ENCODE measurements around the gene MED27.

DNA sequence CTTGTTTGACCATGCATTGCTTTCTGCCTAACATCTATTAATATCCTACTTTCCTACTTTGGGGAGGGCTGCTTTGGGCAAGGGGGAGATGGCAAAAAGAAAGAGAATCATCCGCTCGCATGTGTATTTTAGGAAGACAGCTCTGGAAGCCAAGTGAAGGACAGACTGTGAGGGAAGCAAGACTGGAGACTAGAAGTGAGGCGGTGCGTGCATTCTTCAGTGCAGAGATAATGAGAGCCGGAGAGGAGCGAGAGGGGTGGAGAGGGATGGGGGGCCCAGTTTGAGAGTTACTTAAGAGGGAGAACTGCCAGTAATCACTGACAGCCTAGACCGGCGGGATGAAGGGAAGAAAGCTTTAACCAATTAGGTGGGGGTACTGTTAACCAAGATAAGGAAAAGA lies 188.1 kb downstream of the MED27 start:
- TF ChIP-seq, protein P1, sequence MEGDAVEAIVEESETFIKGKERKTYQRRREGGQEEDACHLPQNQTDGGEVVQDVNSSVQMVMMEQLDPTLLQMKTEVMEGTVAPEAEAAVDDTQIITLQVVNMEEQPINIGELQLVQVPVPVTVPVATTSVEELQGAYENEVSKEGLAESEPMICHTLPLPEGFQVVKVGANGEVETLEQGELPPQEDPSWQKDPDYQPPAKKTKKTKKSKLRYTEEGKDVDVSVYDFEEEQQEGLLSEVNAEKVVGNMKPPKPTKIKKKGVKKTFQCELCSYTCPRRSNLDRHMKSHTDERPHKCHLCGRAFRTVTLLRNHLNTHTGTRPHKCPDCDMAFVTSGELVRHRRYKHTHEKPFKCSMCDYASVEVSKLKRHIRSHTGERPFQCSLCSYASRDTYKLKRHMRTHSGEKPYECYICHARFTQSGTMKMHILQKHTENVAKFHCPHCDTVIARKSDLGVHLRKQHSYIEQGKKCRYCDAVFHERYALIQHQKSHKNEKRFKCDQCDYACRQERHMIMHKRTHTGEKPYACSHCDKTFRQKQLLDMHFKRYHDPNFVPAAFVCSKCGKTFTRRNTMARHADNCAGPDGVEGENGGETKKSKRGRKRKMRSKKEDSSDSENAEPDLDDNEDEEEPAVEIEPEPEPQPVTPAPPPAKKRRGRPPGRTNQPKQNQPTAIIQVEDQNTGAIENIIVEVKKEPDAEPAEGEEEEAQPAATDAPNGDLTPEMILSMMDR (tag by site-specific recombination; IDR thresholded peaks at IDR 0.05), result no peak
- no peak for TF ChIP-seq KLF10 (tag by site-specific recombination; IDR thresholded peaks at IDR 0.05)
- no peak for TF ChIP-seq ZNF621 (tag by site-specific recombination; IDR thresholded peaks at IDR 0.05)
- TF ChIP-seq, protein P2, sequence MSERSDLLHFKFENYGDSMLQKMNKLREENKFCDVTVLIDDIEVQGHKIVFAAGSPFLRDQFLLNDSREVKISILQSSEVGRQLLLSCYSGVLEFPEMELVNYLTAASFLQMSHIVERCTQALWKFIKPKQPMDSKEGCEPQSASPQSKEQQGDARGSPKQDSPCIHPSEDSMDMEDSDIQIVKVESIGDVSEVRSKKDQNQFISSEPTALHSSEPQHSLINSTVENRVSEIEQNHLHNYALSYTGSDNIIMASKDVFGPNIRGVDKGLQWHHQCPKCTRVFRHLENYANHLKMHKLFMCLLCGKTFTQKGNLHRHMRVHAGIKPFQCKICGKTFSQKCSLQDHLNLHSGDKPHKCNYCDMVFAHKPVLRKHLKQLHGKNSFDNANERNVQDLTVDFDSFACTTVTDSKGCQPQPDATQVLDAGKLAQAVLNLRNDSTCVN (tag by site-specific recombination; optimal IDR thresholded peaks at IDR 0.05), result no peak
- TF ChIP-seq ZNF146 (tag by site-specific recombination; IDR thresholded peaks at IDR 0.05), result no peak
- no peak for TF ChIP-seq ZNF830 (tag by site-specific recombination; IDR thresholded peaks at IDR 0.05; ENCODE audit: low read depth)
- TF ChIP-seq, protein P3, sequence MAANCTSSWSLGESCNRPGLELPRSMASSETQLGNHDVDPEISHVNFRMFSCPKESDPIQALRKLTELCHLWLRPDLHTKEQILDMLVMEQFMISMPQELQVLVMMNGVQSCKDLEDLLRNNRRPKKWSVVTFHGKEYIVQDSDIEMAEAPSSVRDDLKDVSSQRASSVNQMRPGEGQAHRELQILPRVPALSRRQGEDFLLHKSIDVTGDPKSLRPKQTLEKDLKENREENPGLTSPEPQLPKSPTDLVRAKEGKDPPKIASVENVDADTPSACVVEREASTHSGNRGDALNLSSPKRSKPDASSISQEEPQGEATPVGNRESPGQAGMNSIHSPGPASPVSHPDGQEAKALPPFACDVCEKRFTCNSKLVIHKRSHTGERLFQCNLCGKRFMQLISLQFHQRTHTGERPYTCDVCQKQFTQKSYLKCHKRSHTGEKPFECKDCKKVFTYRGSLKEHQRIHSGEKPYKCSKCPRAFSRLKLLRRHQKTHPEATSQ (tag by site-specific recombination; IDR thresholded peaks at IDR 0.05), result no peak
- TF ChIP-seq ZNF274 (IDR thresholded peaks at IDR 0.05; ENCODE audit: low read length), result no peak
- TF ChIP-seq ZNF274 (tag by site-specific recombination; IDR thresholded peaks at IDR 0.05; ENCODE audit: borderline replicate concordance), result no peak
- TF ChIP-seq, protein P4, sequence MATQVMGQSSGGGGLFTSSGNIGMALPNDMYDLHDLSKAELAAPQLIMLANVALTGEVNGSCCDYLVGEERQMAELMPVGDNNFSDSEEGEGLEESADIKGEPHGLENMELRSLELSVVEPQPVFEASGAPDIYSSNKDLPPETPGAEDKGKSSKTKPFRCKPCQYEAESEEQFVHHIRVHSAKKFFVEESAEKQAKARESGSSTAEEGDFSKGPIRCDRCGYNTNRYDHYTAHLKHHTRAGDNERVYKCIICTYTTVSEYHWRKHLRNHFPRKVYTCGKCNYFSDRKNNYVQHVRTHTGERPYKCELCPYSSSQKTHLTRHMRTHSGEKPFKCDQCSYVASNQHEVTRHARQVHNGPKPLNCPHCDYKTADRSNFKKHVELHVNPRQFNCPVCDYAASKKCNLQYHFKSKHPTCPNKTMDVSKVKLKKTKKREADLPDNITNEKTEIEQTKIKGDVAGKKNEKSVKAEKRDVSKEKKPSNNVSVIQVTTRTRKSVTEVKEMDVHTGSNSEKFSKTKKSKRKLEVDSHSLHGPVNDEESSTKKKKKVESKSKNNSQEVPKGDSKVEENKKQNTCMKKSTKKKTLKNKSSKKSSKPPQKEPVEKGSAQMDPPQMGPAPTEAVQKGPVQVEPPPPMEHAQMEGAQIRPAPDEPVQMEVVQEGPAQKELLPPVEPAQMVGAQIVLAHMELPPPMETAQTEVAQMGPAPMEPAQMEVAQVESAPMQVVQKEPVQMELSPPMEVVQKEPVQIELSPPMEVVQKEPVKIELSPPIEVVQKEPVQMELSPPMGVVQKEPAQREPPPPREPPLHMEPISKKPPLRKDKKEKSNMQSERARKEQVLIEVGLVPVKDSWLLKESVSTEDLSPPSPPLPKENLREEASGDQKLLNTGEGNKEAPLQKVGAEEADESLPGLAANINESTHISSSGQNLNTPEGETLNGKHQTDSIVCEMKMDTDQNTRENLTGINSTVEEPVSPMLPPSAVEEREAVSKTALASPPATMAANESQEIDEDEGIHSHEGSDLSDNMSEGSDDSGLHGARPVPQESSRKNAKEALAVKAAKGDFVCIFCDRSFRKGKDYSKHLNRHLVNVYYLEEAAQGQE (tag by site-specific recombination; IDR thresholded peaks at IDR 0.05), result no peak
- TF ChIP-seq, protein P5, sequence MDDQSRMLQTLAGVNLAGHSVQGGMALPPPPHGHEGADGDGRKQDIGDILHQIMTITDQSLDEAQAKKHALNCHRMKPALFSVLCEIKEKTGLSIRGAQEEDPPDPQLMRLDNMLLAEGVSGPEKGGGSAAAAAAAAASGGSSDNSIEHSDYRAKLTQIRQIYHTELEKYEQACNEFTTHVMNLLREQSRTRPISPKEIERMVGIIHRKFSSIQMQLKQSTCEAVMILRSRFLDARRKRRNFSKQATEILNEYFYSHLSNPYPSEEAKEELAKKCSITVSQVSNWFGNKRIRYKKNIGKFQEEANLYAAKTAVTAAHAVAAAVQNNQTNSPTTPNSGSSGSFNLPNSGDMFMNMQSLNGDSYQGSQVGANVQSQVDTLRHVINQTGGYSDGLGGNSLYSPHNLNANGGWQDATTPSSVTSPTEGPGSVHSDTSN (CRISPR knock-in tag; IDR thresholded peaks at IDR 0.05), result no peak
- TF ChIP-seq, protein P6, sequence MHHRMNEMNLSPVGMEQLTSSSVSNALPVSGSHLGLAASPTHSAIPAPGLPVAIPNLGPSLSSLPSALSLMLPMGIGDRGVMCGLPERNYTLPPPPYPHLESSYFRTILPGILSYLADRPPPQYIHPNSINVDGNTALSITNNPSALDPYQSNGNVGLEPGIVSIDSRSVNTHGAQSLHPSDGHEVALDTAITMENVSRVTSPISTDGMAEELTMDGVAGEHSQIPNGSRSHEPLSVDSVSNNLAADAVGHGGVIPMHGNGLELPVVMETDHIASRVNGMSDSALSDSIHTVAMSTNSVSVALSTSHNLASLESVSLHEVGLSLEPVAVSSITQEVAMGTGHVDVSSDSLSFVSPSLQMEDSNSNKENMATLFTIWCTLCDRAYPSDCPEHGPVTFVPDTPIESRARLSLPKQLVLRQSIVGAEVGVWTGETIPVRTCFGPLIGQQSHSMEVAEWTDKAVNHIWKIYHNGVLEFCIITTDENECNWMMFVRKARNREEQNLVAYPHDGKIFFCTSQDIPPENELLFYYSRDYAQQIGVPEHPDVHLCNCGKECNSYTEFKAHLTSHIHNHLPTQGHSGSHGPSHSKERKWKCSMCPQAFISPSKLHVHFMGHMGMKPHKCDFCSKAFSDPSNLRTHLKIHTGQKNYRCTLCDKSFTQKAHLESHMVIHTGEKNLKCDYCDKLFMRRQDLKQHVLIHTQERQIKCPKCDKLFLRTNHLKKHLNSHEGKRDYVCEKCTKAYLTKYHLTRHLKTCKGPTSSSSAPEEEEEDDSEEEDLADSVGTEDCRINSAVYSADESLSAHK (tag by site-specific recombination; IDR thresholded peaks at IDR 0.05), result no peak
- TF ChIP-seq, protein P7, sequence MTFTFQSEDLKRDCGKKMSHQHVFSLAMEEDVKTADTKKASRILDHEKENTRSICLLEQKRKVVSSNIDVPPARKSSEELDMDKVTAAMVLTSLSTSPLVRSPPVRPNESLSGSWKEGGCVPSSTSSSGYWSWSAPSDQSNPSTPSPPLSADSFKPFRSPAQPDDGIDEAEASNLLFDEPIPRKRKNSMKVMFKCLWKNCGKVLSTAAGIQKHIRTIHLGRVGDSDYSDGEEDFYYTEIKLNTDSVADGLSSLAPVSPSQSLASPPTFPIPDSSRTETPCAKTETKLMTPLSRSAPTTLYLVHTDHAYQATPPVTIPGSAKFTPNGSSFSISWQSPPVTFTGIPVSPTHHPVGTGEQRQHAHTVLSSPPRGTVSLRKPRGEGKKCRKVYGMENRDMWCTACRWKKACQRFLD (tag by site-specific recombination; IDR thresholded peaks at IDR 0.05), result no peak
- TF ChIP-seq ZNF366 (tag by site-specific recombination; conservative IDR thresholded peaks at IDR 0.05), result no peak
- no peak for TF ChIP-seq ZNF423 (tag by site-specific recombination; IDR thresholded peaks at IDR 0.05)

Data from HEK293 (cell line).